Astrocyte of the spinal cord (primary cell): Measurements from ENCODE around the gene PLSCR3.

Experiments used
- DNase-seq: peaks from one replicate; pipeline ENCODE4 v3.0.0; 2011; ENCODE audit warnings: low read depth, low spot score
- H3K4me3 ChIP-seq: 2 replicates; pipeline ENCODE4 v1.5.1; 2011; ENCODE audit warnings: low read depth, mild to moderate bottlenecking, low read length, moderate library complexity
- CTCF ChIP-seq: IDR thresholded peaks from 2 replicates; pipeline ENCODE4 v1.5.1; 2012; ENCODE audit warnings: low read depth, mild to moderate bottlenecking, low read length, inconsistent platforms
- in situ Hi-C: cut with HindIII; loops from 2 replicates; pipeline ENCODE4 v1.10.0; 2017; ENCODE audit warnings: low sequenced_read_pairs

Gene PLSCR3

GRCh38 chr17:7413346-7413985 lies 19.1 kb upstream of the PLSCR3 start:
- in situ Hi-C loops, result no loop called here
- no peak for TF ChIP-seq CTCF
- peak; percentile 11 for DNase-seq
- no peak overlapping the region for H3K4me3 ChIP-seq

- DNase-seq, result no peak
- H3K4me3 ChIP-seq, result no peak overlapping the region
- TF ChIP-seq CTCF, result no peak
- in situ Hi-C loops, result no loop called here
These were observed 17.1 kb upstream of the PLSCR3 start for GRCh38 chr17:7411427-7411750.

GRCh38 chr17:7410634-7411426 lies 16.5 kb upstream of the PLSCR3 start:
- TF ChIP-seq CTCF, result no peak
- DNase-seq, result no peak
- no peak overlapping the region for H3K4me3 ChIP-seq
- in situ Hi-C loops, result no loop called here

- H3K4me3 ChIP-seq, result no peak overlapping the region
- no peak for TF ChIP-seq CTCF
- no peak for DNase-seq
- in situ Hi-C loops, result no loop called here
These were observed 15.4 kb upstream of the PLSCR3 start for GRCh38 chr17:7409716-7410115.

GRCh38 chr17:7408863-7409262 lies 14.5 kb upstream of the PLSCR3 start:
- TF ChIP-seq CTCF, result no peak
- DNase-seq, result no peak
- in situ Hi-C loops, result no loop called here
- no peak overlapping the region for H3K4me3 ChIP-seq

GRCh38 chr17:7408252-7408727 lies 14.0 kb upstream of the PLSCR3 start:
- in situ Hi-C loops, result no loop called here
- no peak for DNase-seq
- no peak overlapping the region for H3K4me3 ChIP-seq

More at GRCh38 chr17:7408252-7408727, 14.0 kb upstream of the PLSCR3 start:
- TF ChIP-seq CTCF, result no peak
